Aorta (tissue), 5 donors: ENCODE data around the gene CDIP1. TPM values are rescaled to one million over a fixed set of nuclear protein-coding genes. Genes with fewer than 3 reads are reported as not detected.

Source experiments
- ATAC-seq: fragments of 200-7000 bp; cut with Tn5 transposase; one replicate; pipeline ENCODE4 v1.9.1; 2022; ENCODE audit warnings: moderate library complexity; ENCODE audit not compliant: low FRiP score
- DNase-seq, 2 donors: peaks; one replicate each; pipeline ENCODE4 v3.0.0-alpha.2; 2020
- H3K27ac ChIP-seq, 2 donors: one replicate each; pipeline ENCODE4 v1.5.1; 2013; ENCODE audit warnings: low read length in 2 of 2, mild to moderate bottlenecking in 2 of 2, moderate library complexity in 2 of 2, control low read depth in 1 of 2, inconsistent platforms in 1 of 2, low read depth in 1 of 2
- H3K27me3 ChIP-seq, 2 donors: one replicate each; pipeline ENCODE4 v1.6.1; 2013; ENCODE audit warnings: control low read depth in 1 of 2, low read length in 1 of 2, mild to moderate bottlenecking in 1 of 2, moderate library complexity in 1 of 2; ENCODE audit not compliant: insufficient read depth in 2 of 2, control insufficient read depth in 1 of 2
- H3K36me3 ChIP-seq, 2 donors: one replicate each; pipeline ENCODE4 v1.6.1; 2013; ENCODE audit warnings: control low read depth in 1 of 2, low read length in 1 of 2, mild to moderate bottlenecking in 1 of 2; ENCODE audit not compliant: insufficient read depth in 2 of 2, control insufficient read depth in 1 of 2
- H3K4me1 ChIP-seq, 2 donors: one replicate each; pipeline ENCODE4 v1.6.1; 2013; ENCODE audit warnings: low read length in 2 of 2, control low read depth in 1 of 2, mild to moderate bottlenecking in 1 of 2, moderate library complexity in 1 of 2; ENCODE audit not compliant: insufficient read depth in 2 of 2, control insufficient read depth in 1 of 2
- H3K4me3 ChIP-seq, 2 donors: one replicate each; pipeline ENCODE4 v1.5.1; 2013; ENCODE audit warnings: low read length in 2 of 2, control low read depth in 1 of 2, mild to moderate bottlenecking in 1 of 2
- H3K9me3 ChIP-seq: one replicate; pipeline ENCODE4 v1.6.1; 2013; ENCODE audit warnings: mild to moderate bottlenecking, low read length; ENCODE audit not compliant: control insufficient read depth
- WGBS, 2 donors: extraction: QIAGEN DNeasy Blood & Tissue Kit; methylation state at CpG; one replicate each; pipeline ENCODE4 v1.1.7; 2013; 5-methylcytosine and 5-hydroxymethylcytosine counted together
- intact Hi-C, 2 donors: fragments of 100-400 bp; cut with DNase I; formaldehyde crosslinking; loops; one replicate each; pipeline versions ENCODE4 v1.14.2 to v1.15.0; 2022
- polyA plus RNA-seq, 2 donors: library from polyadenylated mRNA; stranded (reverse); fragments of 200-250 nt; gene quantifications; one replicate each; pipeline ENCODE4 v1.2.3, GENCODE V29; 2013
- total RNA-seq, 2 donors: library from RNA; stranded (reverse); fragmentation: NEBNext Ultra II Directional; extraction: Animal tissue kit (Norgen Biotek cat#: 25700); gene quantifications; one replicate each; pipeline ENCODE4 v1.2.1, GENCODE V29; 2021
- donor health status: healthy with polysubstance abuse.
- donor health status: Bipolar disorder and iron deficiency.
- donor health status: DM: no; HTN: no; CAD: no.
- donor health status: DM: no; HTN: no; CAD: no.
- donor health status: DM: yes; HTN: yes; CAD: no.

The CDIP1 gene
- total and polyA plus RNA-seq, 4 donors = 12.5 to 34.7 (median 21.0) TPM

- 1 to 3% methylated on average over 3 of the region's 3 CpGs for WGBS, 2 donors
- H3K4me1 ChIP-seq = no peaks in the 10 kb centered on the region
- intact Hi-C loops = loop anchor here (2.0 to 10.0 kb wide), 3 partner anchors 42 to 448 kb away; partner anchors contain the start of genes SEC14L5 (in 1 of the 2) and UBALD1 (in 1 of the 2)
These were observed 32.1 kb downstream of the CDIP1 start for GRCh38 chr16:4506450-4506849.

GRCh38 chr16:4505356-4506147, 33.0 kb downstream of the CDIP1 start:
- Histone ChIP-seq H3K27ac (no peak overlapping the region), H3K27me3 (no peaks in the 10 kb centered on the region), H3K4me3 (no peak overlapping the region), H3K9me3 (no peaks in the 10 kb centered on the region), H3K4me1 (no peaks in the 10 kb centered on the region), H3K36me3 (peaks cover 0 to 4% of the 10 kb centered on the region in 2 donors)
- DNase-seq (peak; percentile 59 to 61), ATAC-seq (no peak)
- intact Hi-C loops = loop anchor here (2.0 to 10.0 kb wide), 3 partner anchors 43 to 449 kb away; partner anchors contain the start of genes SEC14L5 (in 1 of the 2) and UBALD1 (in 1 of the 2)
- WGBS, 2 donors = 83 to 86% methylated on average over 13 of the region's 13 CpGs

More at GRCh38 chr16:4506450-4506849, 32.1 kb downstream of the CDIP1 start:
- H3K9me3 ChIP-seq = no peaks in the 10 kb centered on the region
- ATAC-seq (peak; percentile 75), DNase-seq (peak in 1 of 2 donors; percentile 67)
- peaks cover 0 to 4% of the 10 kb centered on the region in 2 donors for H3K36me3 ChIP-seq
- H3K27me3 ChIP-seq = no peaks in the 10 kb centered on the region
- H3K4me3 ChIP-seq = no peak overlapping the region
- H3K27ac ChIP-seq = no peak overlapping the region

- peak overlapping the region; percentile 9 to 44 for H3K4me3 ChIP-seq
- H3K4me1 ChIP-seq = no peaks in the 10 kb centered on the region
- DNase-seq (peak; percentile 12 to 22), ATAC-seq (peak; percentile 69)
- peak overlapping the region; percentile 68 to 88 for H3K27ac ChIP-seq
- intact Hi-C loops = loop anchor here in 1 of 2 donors (10.0 kb wide), 2 partner anchors 114 to 454 kb away; partner anchors contain the start of genes SEC14L5 and UBALD1
- 3 to 5% methylated on average over 5 of the region's 5 CpGs for WGBS, 2 donors
- no peaks in the 10 kb centered on the region for H3K9me3 ChIP-seq
- H3K36me3 ChIP-seq = no peaks in the 10 kb centered on the region
- no peaks in the 10 kb centered on the region for H3K27me3 ChIP-seq
These were observed 37.5 kb downstream of the CDIP1 start for GRCh38 chr16:4501071-4501478.

GRCh38 chr16:4500272-4500671, 38.3 kb downstream of the CDIP1 start:
- H3K9me3 ChIP-seq = no peaks in the 10 kb centered on the region
- peaks cover 0 to under 1% of the 10 kb centered on the region in 2 donors for H3K4me1 ChIP-seq
- peak overlapping the region; percentile 68 to 88 for H3K27ac ChIP-seq
- intact Hi-C loops = loop anchor here in 1 of 2 donors (10.0 kb wide), 2 partner anchors 115 to 455 kb away; partner anchors contain the start of genes SEC14L5 and UBALD1
- H3K27me3 ChIP-seq = no peaks in the 10 kb centered on the region
- WGBS, 2 donors = 8 to 13% methylated on average over 3 of the region's 3 CpGs
- no peaks in the 10 kb centered on the region for H3K36me3 ChIP-seq
- peak; percentile 78 for ATAC-seq
- H3K4me3 ChIP-seq = peak overlapping the region in 1 of 2 donors; percentile 44
- DNase-seq = peak; percentile 39 to 54

GRCh38 chr16:4499196-4499555, 39.4 kb downstream of the CDIP1 start:
- H3K27ac ChIP-seq = no peak overlapping the region
- no peaks in the 10 kb centered on the region for H3K9me3 ChIP-seq
- H3K36me3 ChIP-seq = no peaks in the 10 kb centered on the region
- 94 to 98% methylated on average over 4 of the region's 4 CpGs for WGBS, 2 donors
- DNase-seq = no peak
- H3K4me1 ChIP-seq = peaks cover 0 to 3% of the 10 kb centered on the region in 2 donors
- ATAC-seq = no peak
- no peaks in the 10 kb centered on the region for H3K27me3 ChIP-seq
- intact Hi-C loops = no loop called here
- no peak overlapping the region for H3K4me3 ChIP-seq

GRCh38 chr16:4498546-4499195, 39.9 kb downstream of the CDIP1 start:
- 86% methylated on average over 8 of the region's 8 CpGs for WGBS, 2 donors
- DNase-seq (no peak), ATAC-seq (no peak)
- no peak overlapping the region for H3K27ac ChIP-seq
- H3K27me3 ChIP-seq = no peaks in the 10 kb centered on the region
- no peaks in the 10 kb centered on the region for H3K9me3 ChIP-seq
- intact Hi-C loops = no loop called here
- no peak overlapping the region for H3K4me3 ChIP-seq
- H3K4me1 ChIP-seq = peaks cover 0 to 3% of the 10 kb centered on the region in 2 donors
- H3K36me3 ChIP-seq = no peaks in the 10 kb centered on the region

GRCh38 chr16:4496305-4496704, 42.3 kb downstream of the CDIP1 start:
- Histone ChIP-seq H3K4me3 (no peak overlapping the region), H3K4me1 (peaks cover 0 to 3% of the 10 kb centered on the region in 2 donors), H3K36me3 (no peaks in the 10 kb centered on the region), H3K27me3 (no peaks in the 10 kb centered on the region), H3K27ac (no peak overlapping the region), H3K9me3 (no peaks in the 10 kb centered on the region)
- ATAC-seq = no peak
- DNase-seq = peak in 1 of 2 donors; percentile 9
- 69 to 71% methylated on average over 4 of the region's 4 CpGs for WGBS, 2 donors
- intact Hi-C loops = no loop called here

GRCh38 chr16:4495766-4496165, 42.8 kb downstream of the CDIP1 start:
- Histone ChIP-seq H3K27ac (no peak overlapping the region), H3K4me1 (peaks cover 0 to 3% of the 10 kb centered on the region in 2 donors), H3K36me3 (no peaks in the 10 kb centered on the region), H3K4me3 (no peak overlapping the region), H3K9me3 (no peaks in the 10 kb centered on the region), H3K27me3 (no peaks in the 10 kb centered on the region)
- DNase-seq = no peak
- 97 to 98% methylated on average over 2 of the region's 2 CpGs for WGBS, 2 donors
- ATAC-seq = no peak
- intact Hi-C loops = no loop called here
